ENCODE data around the gene EZH1.

- TF ChIP-seq CTCF (IDR thresholded peaks at IDR 0.05) (no peak), POLR2AphosphoS5 (IDR thresholded peaks at IDR 0.05) (no peak)
These were observed 64.5 kb downstream of the EZH1 start for GRCh38 chr17:42680331-42680808.

Data from upper lobe of left lung (tissue), 4 donors.